ENCODE measurements around the gene SLC24A5. TPM values are rescaled to one million over a fixed set of nuclear protein-coding genes. Genes with fewer than 3 reads are reported as not detected.

The SLC24A5 gene
- total and polyA plus RNA-seq, 10 of the 15 experiments (the other 5 are each of a cell fraction or from before 2014, with no cell fraction given) = not detected

DNA sequence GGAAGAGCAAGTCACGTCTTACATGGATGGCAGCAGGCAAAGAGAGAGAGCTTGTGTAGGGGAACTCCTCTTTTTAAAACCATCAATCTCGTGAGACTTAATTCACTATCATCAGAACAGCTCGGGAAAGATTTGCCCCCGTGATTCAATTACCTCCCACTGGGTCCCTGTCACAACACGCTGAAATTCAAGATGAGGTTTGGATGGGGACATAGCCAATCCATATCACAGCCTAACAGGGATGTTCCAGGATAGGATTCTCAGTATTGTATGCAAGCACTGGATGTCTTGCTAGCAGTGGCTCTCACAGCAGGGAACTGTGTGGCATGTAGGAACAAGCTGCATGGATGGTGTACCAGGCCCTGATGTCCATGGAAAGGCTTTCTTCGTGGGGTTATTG, 47.8 kb upstream of the SLC24A5 start:
- Histone ChIP-seq H3K9me3 (replicated peaks; ENCODE audit: control insufficient read depth, insufficient read depth, low read length) (no peaks in the 10 kb centered on the region), H3K4me2 (ENCODE audit: control insufficient read depth, insufficient read depth) (no peak overlapping the region), H3K36me3 (ENCODE audit: control insufficient read depth in 2 of 2, insufficient read depth in 2 of 2, low read length in 1 of 2) (no peaks in the 10 kb centered on the region), H3K4me1 (ENCODE audit: control insufficient read depth, insufficient read depth, low read length) (no peaks in the 10 kb centered on the region), H3K27me3 (replicated peaks in 1 of 2; ENCODE audit: control insufficient read depth in 2 of 2, insufficient read depth in 2 of 2, low read length in 1 of 2) (no peaks in the 10 kb centered on the region; a peak in 1 of 4 replicates), H3K9ac (ENCODE audit: control insufficient read depth, insufficient read depth, low read length) (no peak overlapping the region), H3K4me3 (no peak overlapping the region), H2AFZ (ENCODE audit: control insufficient read depth, low read depth, low read length) (no peak overlapping the region), H4K20me1 (ENCODE audit: control insufficient read depth, insufficient read depth) (no peaks in the 10 kb centered on the region), H3K79me2 (ENCODE audit: control insufficient read depth, insufficient read depth, low read length) (no peaks in the 10 kb centered on the region), H3K27ac (ENCODE audit: control insufficient read depth, insufficient read depth) (no peak overlapping the region)
- ATAC-seq = no peak
- intact Hi-C loops (cut with micrococcal nuclease; ENCODE audit: unreplicated experiment) (no loop called here), in situ Hi-C loops (cut with MboI) (no loop called here)
- DNase-seq (ENCODE audit: low read depth, low spot score) = no peak
- POLR2A ChIA-PET = no interaction called here
- CTCF ChIA-PET = interaction anchor here (1.4 kb wide), 1 partner anchor 13 kb away, joined by 4 read pairs; no protein-coding TSS in a partner anchor
- WGBS (ENCODE audit: insufficient coverage, insufficient replicate concordance, low lambda C conversion rate, missing lambda C conversion rate) = 0% methylated on average over 6 of the region's 6 CpGs
- FAIRE-seq = no peak
- RAD21 ChIA-PET (ENCODE audit: unreplicated experiment) = no interaction called here
- BruUV-seq (replicated peaks) = no TSS peak
- SMC1A ChIA-PET (ENCODE audit: uncharacterized antibody, unreplicated experiment) = no interaction called here
- TF ChIP-seq BRCA1 (IDR thresholded peaks at IDR 0.05; ENCODE audit: low read depth, low read length) = no peak
- TF ChIP-seq, protein P1, sequence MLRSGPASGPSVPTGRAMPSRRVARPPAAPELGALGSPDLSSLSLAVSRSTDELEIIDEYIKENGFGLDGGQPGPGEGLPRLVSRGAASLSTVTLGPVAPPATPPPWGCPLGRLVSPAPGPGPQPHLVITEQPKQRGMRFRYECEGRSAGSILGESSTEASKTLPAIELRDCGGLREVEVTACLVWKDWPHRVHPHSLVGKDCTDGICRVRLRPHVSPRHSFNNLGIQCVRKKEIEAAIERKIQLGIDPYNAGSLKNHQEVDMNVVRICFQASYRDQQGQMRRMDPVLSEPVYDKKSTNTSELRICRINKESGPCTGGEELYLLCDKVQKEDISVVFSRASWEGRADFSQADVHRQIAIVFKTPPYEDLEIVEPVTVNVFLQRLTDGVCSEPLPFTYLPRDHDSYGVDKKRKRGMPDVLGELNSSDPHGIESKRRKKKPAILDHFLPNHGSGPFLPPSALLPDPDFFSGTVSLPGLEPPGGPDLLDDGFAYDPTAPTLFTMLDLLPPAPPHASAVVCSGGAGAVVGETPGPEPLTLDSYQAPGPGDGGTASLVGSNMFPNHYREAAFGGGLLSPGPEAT (IDR thresholded peaks at IDR 0.05; ENCODE audit: low read depth) = no peak
- no peak for TF ChIP-seq CEBPB (IDR thresholded peaks at IDR 0.05; ENCODE audit: borderline replicate concordance in 1 of 2, low read depth in 2 of 2, low read length in 2 of 2)
- TF ChIP-seq SP1 (IDR thresholded peaks at IDR 0.05; ENCODE audit: low read depth, low read length) = no peak
- TF ChIP-seq ZNF207 (IDR thresholded peaks at IDR 0.05; ENCODE audit: borderline replicate concordance) = no peak
- TF ChIP-seq EED (IDR thresholded peaks at IDR 0.05; ENCODE audit: low read depth) = no peak
- TF ChIP-seq EGR1 (IDR thresholded peaks at IDR 0.05; ENCODE audit: borderline replicate concordance in 1 of 2, low read depth in 2 of 2, low read length in 2 of 2) = no peak
- TF ChIP-seq KDM1A (IDR thresholded peaks at IDR 0.05; ENCODE audit: borderline replicate concordance) = no peak
- no peak for TF ChIP-seq GABPA (IDR thresholded peaks at IDR 0.05; ENCODE audit: low read depth)
- no peak for TF ChIP-seq ESRRA (IDR thresholded peaks at IDR 0.05; ENCODE audit: low read length)
- TF ChIP-seq, protein P2, sequence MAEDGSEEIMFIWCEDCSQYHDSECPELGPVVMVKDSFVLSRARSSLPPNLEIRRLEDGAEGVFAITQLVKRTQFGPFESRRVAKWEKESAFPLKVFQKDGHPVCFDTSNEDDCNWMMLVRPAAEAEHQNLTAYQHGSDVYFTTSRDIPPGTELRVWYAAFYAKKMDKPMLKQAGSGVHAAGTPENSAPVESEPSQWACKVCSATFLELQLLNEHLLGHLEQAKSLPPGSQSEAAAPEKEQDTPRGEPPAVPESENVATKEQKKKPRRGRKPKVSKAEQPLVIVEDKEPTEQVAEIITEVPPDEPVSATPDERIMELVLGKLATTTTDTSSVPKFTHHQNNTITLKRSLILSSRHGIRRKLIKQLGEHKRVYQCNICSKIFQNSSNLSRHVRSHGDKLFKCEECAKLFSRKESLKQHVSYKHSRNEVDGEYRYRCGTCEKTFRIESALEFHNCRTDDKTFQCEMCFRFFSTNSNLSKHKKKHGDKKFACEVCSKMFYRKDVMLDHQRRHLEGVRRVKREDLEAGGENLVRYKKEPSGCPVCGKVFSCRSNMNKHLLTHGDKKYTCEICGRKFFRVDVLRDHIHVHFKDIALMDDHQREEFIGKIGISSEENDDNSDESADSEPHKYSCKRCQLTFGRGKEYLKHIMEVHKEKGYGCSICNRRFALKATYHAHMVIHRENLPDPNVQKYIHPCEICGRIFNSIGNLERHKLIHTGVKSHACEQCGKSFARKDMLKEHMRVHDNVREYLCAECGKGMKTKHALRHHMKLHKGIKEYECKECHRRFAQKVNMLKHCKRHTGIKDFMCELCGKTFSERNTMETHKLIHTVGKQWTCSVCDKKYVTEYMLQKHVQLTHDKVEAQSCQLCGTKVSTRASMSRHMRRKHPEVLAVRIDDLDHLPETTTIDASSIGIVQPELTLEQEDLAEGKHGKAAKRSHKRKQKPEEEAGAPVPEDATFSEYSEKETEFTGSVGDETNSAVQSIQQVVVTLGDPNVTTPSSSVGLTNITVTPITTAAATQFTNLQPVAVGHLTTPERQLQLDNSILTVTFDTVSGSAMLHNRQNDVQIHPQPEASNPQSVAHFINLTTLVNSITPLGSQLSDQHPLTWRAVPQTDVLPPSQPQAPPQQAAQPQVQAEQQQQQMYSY (CRISPR knock-in tag; IDR thresholded peaks at IDR 0.05) = no peak
- no peak for TF ChIP-seq IRF4 (IDR thresholded peaks at IDR 0.05; ENCODE audit: low read depth, low read length)
- TF ChIP-seq, protein P3, sequence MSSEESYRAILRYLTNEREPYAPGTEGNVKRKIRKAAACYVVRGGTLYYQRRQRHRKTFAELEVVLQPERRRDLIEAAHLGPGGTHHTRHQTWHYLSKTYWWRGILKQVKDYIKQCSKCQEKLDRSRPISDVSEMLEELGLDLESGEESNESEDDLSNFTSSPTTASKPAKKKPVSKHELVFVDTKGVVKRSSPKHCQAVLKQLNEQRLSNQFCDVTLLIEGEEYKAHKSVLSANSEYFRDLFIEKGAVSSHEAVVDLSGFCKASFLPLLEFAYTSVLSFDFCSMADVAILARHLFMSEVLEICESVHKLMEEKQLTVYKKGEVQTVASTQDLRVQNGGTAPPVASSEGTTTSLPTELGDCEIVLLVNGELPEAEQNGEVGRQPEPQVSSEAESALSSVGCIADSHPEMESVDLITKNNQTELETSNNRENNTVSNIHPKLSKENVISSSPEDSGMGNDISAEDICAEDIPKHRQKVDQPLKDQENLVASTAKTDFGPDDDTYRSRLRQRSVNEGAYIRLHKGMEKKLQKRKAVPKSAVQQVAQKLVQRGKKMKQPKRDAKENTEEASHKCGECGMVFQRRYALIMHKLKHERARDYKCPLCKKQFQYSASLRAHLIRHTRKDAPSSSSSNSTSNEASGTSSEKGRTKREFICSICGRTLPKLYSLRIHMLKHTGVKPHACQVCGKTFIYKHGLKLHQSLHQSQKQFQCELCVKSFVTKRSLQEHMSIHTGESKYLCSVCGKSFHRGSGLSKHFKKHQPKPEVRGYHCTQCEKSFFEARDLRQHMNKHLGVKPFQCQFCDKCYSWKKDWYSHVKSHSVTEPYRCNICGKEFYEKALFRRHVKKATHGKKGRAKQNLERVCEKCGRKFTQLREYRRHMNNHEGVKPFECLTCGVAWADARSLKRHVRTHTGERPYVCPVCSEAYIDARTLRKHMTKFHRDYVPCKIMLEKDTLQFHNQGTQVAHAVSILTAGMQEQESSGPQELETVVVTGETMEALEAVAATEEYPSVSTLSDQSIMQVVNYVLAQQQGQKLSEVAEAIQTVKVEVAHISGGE (CRISPR knock-in tag; IDR thresholded peaks at IDR 0.05) = no peak
- no peak for TF ChIP-seq NFIC (IDR thresholded peaks at IDR 0.05; ENCODE audit: low read depth, low read length)
- no peak for TF ChIP-seq NRF1 (conservative IDR thresholded peaks at IDR 0.05; ENCODE audit: low read depth, low read length)
- TF ChIP-seq MYB (IDR thresholded peaks at IDR 0.05; ENCODE audit: borderline replicate concordance, low read depth, low read length) = no peak
- no peak for TF ChIP-seq EP300 (IDR thresholded peaks at IDR 0.05; ENCODE audit: borderline replicate concordance in 1 of 2, control insufficient read depth in 1 of 2, low read depth in 2 of 2, low read length in 2 of 2)

Measured in GM12878 (cell line).